Measurements from ENCODE around the gene ZNFX1.
"Not testable (repeated sequence)": the region's sequence is repeated elsewhere in the genome, so short reads cannot be mapped to it uniquely, and the experiment has no call there.

ZNFX1 gene

GRCh38 chr20:49210101-49210756 is 67.6 kb downstream of the ZNFX1 start:
- DNase-seq (ENCODE audit: low read depth), result no peak

DNA sequence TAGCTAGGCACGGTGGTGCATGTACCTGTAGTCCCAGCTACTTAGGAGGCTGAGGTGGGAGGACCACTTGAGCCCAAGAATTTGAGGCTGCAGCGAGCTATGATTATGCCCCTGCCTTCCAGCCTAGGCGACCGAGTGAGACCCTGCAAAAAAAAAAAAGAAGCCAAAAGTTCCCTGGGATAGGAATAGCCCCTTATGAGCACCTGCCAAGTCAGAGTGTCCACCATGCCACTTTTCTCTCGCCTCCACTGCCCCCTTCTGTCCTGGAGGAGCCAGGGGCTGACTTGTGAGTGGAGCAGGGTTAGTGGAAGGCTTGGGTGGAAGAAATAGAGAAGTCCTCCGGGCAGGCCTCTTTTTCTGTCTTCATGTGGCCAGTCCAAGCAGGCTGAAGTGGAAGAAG is 70.8 kb downstream of the ZNFX1 start:
- DNase-seq (ENCODE audit: low read depth), result no peak

DNA sequence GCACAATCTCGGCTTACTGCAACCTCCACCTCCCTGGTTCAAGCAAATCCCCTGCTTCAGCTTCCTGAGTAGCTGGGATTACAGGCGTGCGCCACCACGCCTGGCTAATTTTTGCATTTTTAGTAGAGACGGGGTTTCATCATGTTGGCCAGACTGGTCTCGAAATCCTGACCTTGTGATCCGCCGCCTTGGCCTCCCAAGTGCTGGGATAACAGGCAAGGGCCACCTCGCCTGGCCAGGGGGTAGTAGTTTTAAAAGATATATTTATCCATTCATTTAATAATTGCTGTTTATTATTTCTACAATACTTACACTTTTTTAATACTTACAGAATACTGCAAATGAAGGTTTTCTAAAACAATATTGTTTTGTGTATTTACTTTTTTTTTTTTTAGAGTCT is 74.1 kb downstream of the ZNFX1 start:
- DNase-seq (ENCODE audit: low read depth), result no peak

DNA sequence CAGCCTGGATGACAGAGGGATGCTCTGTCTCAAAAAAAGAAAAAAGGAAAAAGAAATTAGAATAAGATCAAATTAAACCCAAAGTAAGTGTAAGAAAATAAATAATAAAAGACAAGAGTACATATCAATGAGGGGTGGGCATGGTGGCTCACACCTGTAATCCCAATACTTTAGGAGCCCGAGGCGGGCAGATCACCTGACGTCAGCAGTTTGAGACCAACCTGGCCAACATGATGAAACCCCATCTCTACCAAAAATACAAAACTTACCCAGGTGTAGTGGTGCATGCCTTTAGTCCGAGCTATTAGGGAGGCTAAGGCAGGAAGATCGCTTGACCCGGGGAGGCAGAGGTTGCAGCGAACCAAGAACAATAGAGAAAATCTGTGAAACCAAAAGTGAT is 74.8 kb downstream of the ZNFX1 start:
- no peak for DNase-seq (ENCODE audit: low read depth)

- DNase-seq (ENCODE audit: low read depth), result no peak
These were observed 78.0 kb downstream of the ZNFX1 start for GRCh38 chr20:49199729-49200293.

GRCh38 chr20:49192944-49193518 is 84.8 kb downstream of the ZNFX1 start:
- DNase-seq (ENCODE audit: low read depth), result not testable (repeated sequence)
